IMR-90 (cell line): ENCODE measurements around the gene TTF1.

Experiments
- CEBPB ChIP-seq: IDR thresholded peaks from 2 replicates; pipeline ENCODE4 v1.6.1; 2012; ENCODE audit warnings: low read depth, low read length, improper control_type of control experiment
- MAZ ChIP-seq: IDR thresholded peaks from 2 replicates; pipeline ENCODE4 v1.6.1; 2012; ENCODE audit warnings: low read depth, mild to moderate bottlenecking, low read length, improper control_type of control experiment, moderate library complexity, borderline replicate concordance
- POLR2A ChIP-seq: IDR thresholded peaks from 2 replicates; pipeline ENCODE4 v1.6.1; 2012; ENCODE audit warnings: mild to moderate bottlenecking, low read depth, low read length
- TF ChIP-seq, protein P1 (sequence below): conservative IDR thresholded peaks from 2 replicates; pipeline ENCODE4 v1.5.1; 2012; ENCODE audit warnings: mild to moderate bottlenecking, low read depth, low read length, improper control_type of control experiment

DNA sequence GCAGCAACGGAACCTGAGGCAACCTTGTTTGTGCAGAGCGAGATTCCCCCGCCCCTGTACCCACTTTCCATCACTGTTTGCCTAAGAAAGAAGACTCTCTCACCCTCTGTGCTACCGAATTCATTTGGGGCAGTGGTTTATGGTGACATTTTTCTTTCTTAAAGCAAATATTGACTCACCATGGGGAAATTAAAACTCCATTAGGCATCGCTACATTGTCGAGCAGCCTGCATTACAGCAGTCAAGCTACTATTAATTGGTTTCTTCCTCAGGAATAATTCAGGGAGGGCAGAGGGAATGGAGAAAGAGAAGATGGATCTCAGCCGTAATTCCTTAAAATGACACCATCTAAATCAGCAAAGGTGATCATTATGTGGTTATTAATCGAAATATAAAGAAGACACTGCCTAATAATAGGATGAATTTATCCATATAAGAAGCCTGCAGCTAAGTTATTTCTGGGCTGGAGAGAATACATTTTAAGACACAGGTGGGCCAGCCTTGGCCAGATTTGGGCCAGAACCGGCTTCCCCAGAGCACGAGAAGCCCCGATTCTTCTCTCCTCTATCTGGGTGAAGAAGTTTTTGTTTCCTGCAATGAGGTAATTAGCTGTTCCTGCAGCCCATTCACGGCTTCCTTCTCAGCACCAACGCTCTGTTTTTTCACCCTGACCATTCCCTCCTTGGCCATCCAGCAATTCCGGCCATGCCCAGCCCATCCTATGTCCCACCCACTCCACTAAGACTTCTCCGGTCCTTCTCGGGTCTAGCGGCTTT is 20.2 kb upstream of the TTF1 start:
- TF ChIP-seq, protein P1, sequence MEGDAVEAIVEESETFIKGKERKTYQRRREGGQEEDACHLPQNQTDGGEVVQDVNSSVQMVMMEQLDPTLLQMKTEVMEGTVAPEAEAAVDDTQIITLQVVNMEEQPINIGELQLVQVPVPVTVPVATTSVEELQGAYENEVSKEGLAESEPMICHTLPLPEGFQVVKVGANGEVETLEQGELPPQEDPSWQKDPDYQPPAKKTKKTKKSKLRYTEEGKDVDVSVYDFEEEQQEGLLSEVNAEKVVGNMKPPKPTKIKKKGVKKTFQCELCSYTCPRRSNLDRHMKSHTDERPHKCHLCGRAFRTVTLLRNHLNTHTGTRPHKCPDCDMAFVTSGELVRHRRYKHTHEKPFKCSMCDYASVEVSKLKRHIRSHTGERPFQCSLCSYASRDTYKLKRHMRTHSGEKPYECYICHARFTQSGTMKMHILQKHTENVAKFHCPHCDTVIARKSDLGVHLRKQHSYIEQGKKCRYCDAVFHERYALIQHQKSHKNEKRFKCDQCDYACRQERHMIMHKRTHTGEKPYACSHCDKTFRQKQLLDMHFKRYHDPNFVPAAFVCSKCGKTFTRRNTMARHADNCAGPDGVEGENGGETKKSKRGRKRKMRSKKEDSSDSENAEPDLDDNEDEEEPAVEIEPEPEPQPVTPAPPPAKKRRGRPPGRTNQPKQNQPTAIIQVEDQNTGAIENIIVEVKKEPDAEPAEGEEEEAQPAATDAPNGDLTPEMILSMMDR, result no peak
- TF ChIP-seq MAZ, result no peak
- no peak for TF ChIP-seq CEBPB
- no peak for TF ChIP-seq POLR2A
